ENCODE measurements around the gene PCDHGA10.
A peak's percentile ranks its signal among the peaks of the same experiment; 100 is the strongest.
"Not testable (repeated sequence)": the region's sequence is repeated elsewhere in the genome, so short reads cannot be mapped to it uniquely, and the experiment has no call there.

The PCDHGA10 gene

GRCh38 chr5:141394401-141395187 lies 18.2 kb upstream of the PCDHGA10 start:
- POLR2A ChIA-PET; H3K4me3 ChIP-seq (ENCODE audit: low read depth, low read length); H3K27ac ChIP-seq (ENCODE audit: extremely low read depth, low read depth, low read length); H3K4me1 ChIP-seq (ENCODE audit: control insufficient read depth, insufficient read depth, low read length); H3K9me3 ChIP-seq (ENCODE audit: control insufficient read depth, insufficient read depth, low read depth, low read length); H3K36me3 ChIP-seq (ENCODE audit: control insufficient read depth in 2 of 2, insufficient read depth in 1 of 2, low read length in 2 of 2): not testable (repeated sequence)
- CTCF ChIA-PET = interaction anchor here (1.0 to 4.2 kb wide), 5 partner anchors 8 to 169 kb away, joined by 6 to 57 read pairs (median 12); partner anchors contain the start of gene PCDHGB3
- 0 out of 2 replicates have a peak, but pooled peaks have one; percentile 39 for TF ChIP-seq REST (tag by site-specific recombination; IDR thresholded peaks at IDR 0.05)

GRCh38 chr5:141397756-141398551 lies 14.8 kb upstream of the PCDHGA10 start, which contains the start of gene PCDHGB5:
Gene PCDHGB5, plus strand, starts transcription at chr5:141397947. Its CDS starts 181 bp downstream, at chr5:141398128.
- H3K4me1 ChIP-seq (ENCODE audit: control insufficient read depth, insufficient read depth, low read length); H3K27ac ChIP-seq (ENCODE audit: extremely low read depth, low read depth, low read length); H3K9me3 ChIP-seq (ENCODE audit: control insufficient read depth, insufficient read depth, low read depth, low read length); H3K36me3 ChIP-seq (ENCODE audit: control insufficient read depth in 2 of 2, insufficient read depth in 1 of 2, low read length in 2 of 2): not testable (repeated sequence)
- TF ChIP-seq ZNF600 (tag by site-specific recombination; IDR thresholded peaks at IDR 0.05) = peak; percentile 43; the same call in 1 of the 2 replicates
- TF ChIP-seq ZNF660 (tag by site-specific recombination; IDR thresholded peaks at IDR 0.05) = 0 out of 2 replicates have a peak, but pooled peaks have one; percentile 11
- peak; percentile 90 for TF ChIP-seq ZNF2 (tag by site-specific recombination; IDR thresholded peaks at IDR 0.05)
- TF ChIP-seq CTCF (tag by site-specific recombination; IDR thresholded peaks at IDR 0.05) = 0 out of 2 replicates have a peak, but pooled peaks have one; percentile 37
- peak; percentile 61 for TF ChIP-seq ZNF654 (tag by site-specific recombination; IDR thresholded peaks at IDR 0.05; ENCODE audit: low read depth)
- TF ChIP-seq ZNF335 (tag by site-specific recombination; conservative IDR thresholded peaks at IDR 0.05) = peak; percentile 43
- peak; percentile 97 for TF ChIP-seq ZNF610 (tag by site-specific recombination; IDR thresholded peaks at IDR 0.05; ENCODE audit: borderline replicate concordance)
- H3K4me3 ChIP-seq (ENCODE audit: low read depth, low read length) = peak within 1 kb of the TSS; percentile 32
- POLR2A ChIA-PET = interaction anchor here (0.7 to 2.1 kb wide), 3 partner anchors 78 to 160 kb away, joined by 3 to 6 read pairs (median 3); partner anchors contain the start of gene TAF7
- CTCF ChIA-PET = interaction anchor here (0.6 to 4.2 kb wide), 36 partner anchors 9 to 558 kb away, joined by 3 to 57 read pairs (median 4); partner anchors contain the start of genes PCDHB14, PCDHB15, PCDHB9 and PCDHGA10

- ChIA-PET CTCF (interaction anchor here (0.5 to 4.2 kb wide), 5 partner anchors 8 to 165 kb away, joined by 3 to 57 read pairs (median 9); no protein-coding TSS in a partner anchor), POLR2A (interaction anchor here (2.1 kb wide), 1 partner anchor 78 kb away, joined by 6 read pairs; the partner anchor contains the start of gene TAF7)
- TF ChIP-seq PRDM10 (tag by site-specific recombination; IDR thresholded peaks at IDR 0.05) = no peak
- no peak for TF ChIP-seq ZNF148 (tag by site-specific recombination; IDR thresholded peaks at IDR 0.05; ENCODE audit: borderline replicate concordance)
- TF ChIP-seq ZSCAN16 (tag by site-specific recombination; IDR thresholded peaks at IDR 0.05) = no peak
- no peak for TF ChIP-seq ZNF416 (tag by site-specific recombination; IDR thresholded peaks at IDR 0.05)
- no peak for TF ChIP-seq ZFP37 (tag by site-specific recombination; IDR thresholded peaks at IDR 0.05)
These were observed 14.2 kb upstream of the PCDHGA10 start for GRCh38 chr5:141398608-141399007.

More at GRCh38 chr5:141398608-141399007, 14.2 kb upstream of the PCDHGA10 start:
- Histone ChIP-seq H3K4me3 (ENCODE audit: low read depth, low read length) (no peak overlapping the region), H3K27ac (ENCODE audit: extremely low read depth, low read depth, low read length) (no peak overlapping the region), H3K4me1 (ENCODE audit: control insufficient read depth, insufficient read depth, low read length) (no peaks in the 10 kb centered on the region), H3K9me3 (ENCODE audit: control insufficient read depth, insufficient read depth, low read depth, low read length) (no peaks in the 10 kb centered on the region; the same call in 1 of the 2 replicates), H3K36me3 (ENCODE audit: control insufficient read depth in 2 of 2, insufficient read depth in 1 of 2, low read length in 2 of 2) (no peaks in the 10 kb centered on the region)

Data from HEK293 (cell line).